ENCODE data around the gene GLS.
"Not testable (repeated sequence)": the region's sequence is repeated elsewhere in the genome, so short reads cannot be mapped to it uniquely, and the experiment has no call there.

The GLS gene

GRCh38 chr2:190867212-190867611 is 13.4 kb upstream of the GLS start:
- no peak for DNase-seq (ENCODE audit: low spot score)
- TF ChIP-seq, protein P1, sequence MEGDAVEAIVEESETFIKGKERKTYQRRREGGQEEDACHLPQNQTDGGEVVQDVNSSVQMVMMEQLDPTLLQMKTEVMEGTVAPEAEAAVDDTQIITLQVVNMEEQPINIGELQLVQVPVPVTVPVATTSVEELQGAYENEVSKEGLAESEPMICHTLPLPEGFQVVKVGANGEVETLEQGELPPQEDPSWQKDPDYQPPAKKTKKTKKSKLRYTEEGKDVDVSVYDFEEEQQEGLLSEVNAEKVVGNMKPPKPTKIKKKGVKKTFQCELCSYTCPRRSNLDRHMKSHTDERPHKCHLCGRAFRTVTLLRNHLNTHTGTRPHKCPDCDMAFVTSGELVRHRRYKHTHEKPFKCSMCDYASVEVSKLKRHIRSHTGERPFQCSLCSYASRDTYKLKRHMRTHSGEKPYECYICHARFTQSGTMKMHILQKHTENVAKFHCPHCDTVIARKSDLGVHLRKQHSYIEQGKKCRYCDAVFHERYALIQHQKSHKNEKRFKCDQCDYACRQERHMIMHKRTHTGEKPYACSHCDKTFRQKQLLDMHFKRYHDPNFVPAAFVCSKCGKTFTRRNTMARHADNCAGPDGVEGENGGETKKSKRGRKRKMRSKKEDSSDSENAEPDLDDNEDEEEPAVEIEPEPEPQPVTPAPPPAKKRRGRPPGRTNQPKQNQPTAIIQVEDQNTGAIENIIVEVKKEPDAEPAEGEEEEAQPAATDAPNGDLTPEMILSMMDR (IDR thresholded peaks at IDR 0.05; ENCODE audit: extremely low read depth, missing control alignments), result no peak

DNA sequence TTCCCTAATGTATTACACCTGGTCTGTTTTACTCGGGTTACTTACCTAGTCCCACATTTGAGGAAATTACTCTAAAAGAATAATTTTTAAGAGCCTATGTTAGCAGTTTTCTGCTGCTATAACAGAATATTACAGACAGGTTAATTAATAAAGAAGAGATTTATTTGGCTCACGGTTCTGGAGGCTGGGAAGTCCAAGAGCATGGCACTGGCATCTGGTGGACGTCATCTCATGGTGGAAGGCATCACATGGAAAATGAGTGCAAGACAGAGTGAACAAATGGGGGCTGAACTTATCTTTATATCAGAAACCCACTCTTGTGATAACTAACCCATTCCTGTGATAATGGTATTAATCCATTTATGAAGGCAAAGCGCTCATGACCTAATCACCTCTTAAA is 12.8 kb upstream of the GLS start:
- DNase-seq (ENCODE audit: low spot score), result no peak
- TF ChIP-seq, protein P1 (IDR thresholded peaks at IDR 0.05; ENCODE audit: extremely low read depth, missing control alignments), result no peak

DNA sequence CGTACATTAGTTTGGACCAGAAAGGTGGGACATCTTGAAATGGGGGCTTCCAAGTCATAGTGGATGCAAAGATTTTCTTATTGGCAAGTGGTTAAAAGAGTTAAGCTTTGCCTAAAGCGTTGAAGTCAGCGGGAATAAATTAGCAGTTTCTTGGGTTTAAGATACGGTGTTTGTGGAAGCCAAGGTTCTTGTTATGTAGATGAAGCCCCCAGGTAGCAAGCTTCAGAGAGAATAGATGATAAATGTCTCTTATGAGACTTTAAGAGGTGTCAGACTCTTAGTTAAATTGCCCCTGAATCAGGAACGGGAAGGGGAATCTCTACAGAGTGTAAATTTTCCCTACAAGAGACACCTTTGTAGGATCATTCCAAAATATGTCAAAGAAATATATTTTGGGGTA is 10.9 kb upstream of the GLS start:
- TF ChIP-seq, protein P1 (IDR thresholded peaks at IDR 0.05; ENCODE audit: extremely low read depth, missing control alignments), result no peak
- no peak for DNase-seq (ENCODE audit: low spot score)

DNA sequence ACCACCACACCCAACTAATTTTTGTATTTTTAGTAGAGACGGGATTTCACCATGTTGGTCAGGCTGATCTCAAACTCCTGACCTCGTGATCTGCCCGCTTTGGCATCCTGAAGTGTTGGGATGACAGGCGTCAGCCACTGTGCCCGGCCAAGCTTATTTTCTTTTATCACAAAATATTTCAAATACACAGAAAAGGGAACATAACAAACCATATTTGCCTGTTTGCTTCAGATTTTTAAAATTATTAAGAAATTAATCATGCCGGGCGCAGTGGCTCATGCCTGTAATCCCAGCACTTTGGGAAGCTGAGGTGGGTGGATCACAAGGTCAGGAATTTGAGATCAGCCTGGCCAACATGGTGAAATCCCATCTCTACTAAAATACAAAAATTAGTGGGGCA is 7.2 kb upstream of the GLS start:
- not testable (repeated sequence) for DNase-seq (ENCODE audit: low spot score)

GRCh38 chr2:190875891-190876290 is 4.7 kb upstream of the GLS start:
- TF ChIP-seq, protein P1 (IDR thresholded peaks at IDR 0.05; ENCODE audit: extremely low read depth, missing control alignments), result no peak

DNA sequence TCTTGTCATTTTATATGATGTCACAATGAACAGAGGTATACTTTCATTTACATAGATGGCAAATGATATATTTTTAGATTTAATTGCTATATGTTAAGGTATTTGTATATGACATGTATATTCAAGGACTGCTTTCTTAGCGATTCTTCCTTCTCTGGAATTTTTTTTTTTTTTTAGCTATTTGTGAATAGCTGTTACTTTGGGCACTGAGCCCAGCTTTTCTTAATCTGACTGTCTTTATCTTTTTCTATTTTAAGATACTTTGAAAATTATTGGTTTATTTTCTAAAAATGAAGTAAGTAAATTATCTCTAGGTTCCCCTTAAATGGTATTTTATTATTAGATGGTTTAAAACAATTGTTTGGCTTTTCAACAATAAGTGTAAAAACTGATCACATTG is 4.0 kb upstream of the GLS start:
- TF ChIP-seq, protein P1 (IDR thresholded peaks at IDR 0.05; ENCODE audit: extremely low read depth, missing control alignments), result no peak
- no peak for DNase-seq (ENCODE audit: low spot score)

More at GRCh38 chr2:190875891-190876290, 4.7 kb upstream of the GLS start:
- no peak for DNase-seq (ENCODE audit: low spot score)

DNA sequence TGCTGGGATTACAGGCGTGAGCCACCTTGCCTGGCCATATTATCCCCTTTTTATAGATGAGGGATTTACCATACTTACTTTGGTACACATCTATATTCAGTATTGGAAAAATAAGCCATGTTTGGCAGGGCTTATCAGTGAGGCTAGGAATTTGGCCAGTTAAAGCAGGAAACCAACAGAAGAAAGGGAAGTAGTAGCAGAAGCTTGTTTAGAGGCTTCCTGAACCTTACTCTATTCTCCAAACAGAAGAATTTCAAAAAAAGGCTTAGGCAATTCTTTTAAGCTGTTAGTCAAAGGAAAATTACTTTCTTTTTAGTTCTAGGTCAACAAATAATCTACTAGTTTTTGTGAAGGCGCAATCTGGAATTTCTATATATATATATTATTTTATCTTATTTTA is 3.2 kb upstream of the GLS start:
- no peak for DNase-seq (ENCODE audit: low spot score)
- TF ChIP-seq, protein P1 (IDR thresholded peaks at IDR 0.05; ENCODE audit: extremely low read depth, missing control alignments), result no peak

- TF ChIP-seq, protein P1 (IDR thresholded peaks at IDR 0.05; ENCODE audit: extremely low read depth, missing control alignments), result no peak
- no peak for DNase-seq (ENCODE audit: low spot score)
Measured at GRCh38 chr2:190879474-190880377, 895 bp upstream of the GLS start.
